ENCODE results near the gene MCM6.

DNA sequence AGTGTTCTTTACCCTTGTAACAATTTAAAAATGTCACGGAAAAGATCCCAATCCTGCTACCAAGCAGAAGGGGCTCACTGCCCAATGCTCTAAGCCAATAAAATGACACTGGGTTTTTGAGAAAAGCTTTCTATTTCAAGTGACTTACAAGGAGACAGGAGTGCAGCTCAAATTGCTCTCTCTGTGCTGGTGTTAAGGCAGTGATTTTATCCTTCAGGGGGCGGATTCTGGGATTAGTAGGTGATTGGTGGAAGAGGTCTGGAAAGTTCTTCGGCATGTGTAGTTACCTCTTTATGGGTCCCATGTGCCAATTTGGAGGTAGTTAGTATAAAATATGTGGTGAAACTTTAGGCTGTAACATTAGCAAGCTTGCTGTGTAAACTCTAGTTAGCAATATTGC lies 27.4 kb upstream of the MCM6 start:
- TF ChIP-seq POLR2AphosphoS5 (IDR thresholded peaks at IDR 0.05) = no peak
- TF ChIP-seq, protein P1, sequence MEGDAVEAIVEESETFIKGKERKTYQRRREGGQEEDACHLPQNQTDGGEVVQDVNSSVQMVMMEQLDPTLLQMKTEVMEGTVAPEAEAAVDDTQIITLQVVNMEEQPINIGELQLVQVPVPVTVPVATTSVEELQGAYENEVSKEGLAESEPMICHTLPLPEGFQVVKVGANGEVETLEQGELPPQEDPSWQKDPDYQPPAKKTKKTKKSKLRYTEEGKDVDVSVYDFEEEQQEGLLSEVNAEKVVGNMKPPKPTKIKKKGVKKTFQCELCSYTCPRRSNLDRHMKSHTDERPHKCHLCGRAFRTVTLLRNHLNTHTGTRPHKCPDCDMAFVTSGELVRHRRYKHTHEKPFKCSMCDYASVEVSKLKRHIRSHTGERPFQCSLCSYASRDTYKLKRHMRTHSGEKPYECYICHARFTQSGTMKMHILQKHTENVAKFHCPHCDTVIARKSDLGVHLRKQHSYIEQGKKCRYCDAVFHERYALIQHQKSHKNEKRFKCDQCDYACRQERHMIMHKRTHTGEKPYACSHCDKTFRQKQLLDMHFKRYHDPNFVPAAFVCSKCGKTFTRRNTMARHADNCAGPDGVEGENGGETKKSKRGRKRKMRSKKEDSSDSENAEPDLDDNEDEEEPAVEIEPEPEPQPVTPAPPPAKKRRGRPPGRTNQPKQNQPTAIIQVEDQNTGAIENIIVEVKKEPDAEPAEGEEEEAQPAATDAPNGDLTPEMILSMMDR (IDR thresholded peaks at IDR 0.05; ENCODE audit: poor library complexity, severe bottlenecking) = no peak
- TF ChIP-seq EP300 (conservative IDR thresholded peaks at IDR 0.05; ENCODE audit: poor library complexity, severe bottlenecking) = no peak
